ENCODE measurements around the gene PER2.

PER2 gene

DNA sequence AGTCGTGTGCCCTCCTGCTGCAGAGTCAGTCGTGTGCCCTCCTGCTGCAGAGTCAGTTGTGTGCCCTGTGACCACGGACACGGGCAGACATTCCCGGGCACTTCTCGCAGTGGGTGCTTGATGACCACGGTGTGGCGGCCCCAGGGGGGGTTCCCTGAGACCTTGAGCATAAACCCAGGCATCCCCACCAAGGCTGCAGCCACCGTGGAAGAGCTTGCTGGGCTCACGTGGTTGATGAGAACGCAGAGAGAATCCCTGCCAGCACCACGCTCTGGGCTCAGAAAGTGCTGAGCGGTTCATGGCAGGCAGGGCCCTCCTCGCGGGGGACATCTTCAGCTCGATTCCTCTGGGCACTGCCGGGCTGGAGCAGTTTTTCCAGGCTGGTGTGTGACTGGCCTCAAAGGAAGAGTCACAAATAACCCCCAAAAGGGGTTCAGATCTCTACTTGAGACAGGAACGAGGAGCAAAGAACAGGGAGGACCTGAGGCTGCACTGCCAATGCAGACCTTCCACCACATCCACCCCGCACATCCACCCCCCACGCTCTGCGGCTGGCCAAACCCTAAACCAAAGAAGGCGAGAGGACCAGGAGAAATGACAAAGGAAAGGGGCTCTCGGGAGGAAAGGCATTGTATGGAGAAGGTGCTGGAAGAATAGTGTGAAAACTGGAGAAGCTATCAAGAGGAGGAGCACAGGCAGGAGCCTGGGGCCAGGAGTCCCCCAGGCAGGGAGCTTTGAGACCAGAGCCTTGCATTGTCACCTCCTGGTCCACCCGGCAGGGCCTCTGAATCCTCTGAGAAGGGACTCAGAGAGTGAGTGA lies 8.4 kb upstream of the PER2 start:
- Histone ChIP-seq H3K27ac (replicated peaks) (no peak overlapping the region), H3K27me3 (ENCODE audit: insufficient read depth, poor library complexity, severe bottlenecking) (no peaks in the 10 kb centered on the region), H3K4me3 (replicated peaks; ENCODE audit: insufficient read depth, low read length) (no peak overlapping the region)
- TF ChIP-seq, protein P1, sequence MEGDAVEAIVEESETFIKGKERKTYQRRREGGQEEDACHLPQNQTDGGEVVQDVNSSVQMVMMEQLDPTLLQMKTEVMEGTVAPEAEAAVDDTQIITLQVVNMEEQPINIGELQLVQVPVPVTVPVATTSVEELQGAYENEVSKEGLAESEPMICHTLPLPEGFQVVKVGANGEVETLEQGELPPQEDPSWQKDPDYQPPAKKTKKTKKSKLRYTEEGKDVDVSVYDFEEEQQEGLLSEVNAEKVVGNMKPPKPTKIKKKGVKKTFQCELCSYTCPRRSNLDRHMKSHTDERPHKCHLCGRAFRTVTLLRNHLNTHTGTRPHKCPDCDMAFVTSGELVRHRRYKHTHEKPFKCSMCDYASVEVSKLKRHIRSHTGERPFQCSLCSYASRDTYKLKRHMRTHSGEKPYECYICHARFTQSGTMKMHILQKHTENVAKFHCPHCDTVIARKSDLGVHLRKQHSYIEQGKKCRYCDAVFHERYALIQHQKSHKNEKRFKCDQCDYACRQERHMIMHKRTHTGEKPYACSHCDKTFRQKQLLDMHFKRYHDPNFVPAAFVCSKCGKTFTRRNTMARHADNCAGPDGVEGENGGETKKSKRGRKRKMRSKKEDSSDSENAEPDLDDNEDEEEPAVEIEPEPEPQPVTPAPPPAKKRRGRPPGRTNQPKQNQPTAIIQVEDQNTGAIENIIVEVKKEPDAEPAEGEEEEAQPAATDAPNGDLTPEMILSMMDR (IDR thresholded peaks at IDR 0.05; ENCODE audit: insufficient read depth, low read length), result no peak
- TF ChIP-seq GABPA (IDR thresholded peaks at IDR 0.05; ENCODE audit: low read depth), result no peak
- TF ChIP-seq SPI1 (IDR thresholded peaks at IDR 0.05; ENCODE audit: borderline replicate concordance, low read depth), result no peak
- TF ChIP-seq, protein P2, sequence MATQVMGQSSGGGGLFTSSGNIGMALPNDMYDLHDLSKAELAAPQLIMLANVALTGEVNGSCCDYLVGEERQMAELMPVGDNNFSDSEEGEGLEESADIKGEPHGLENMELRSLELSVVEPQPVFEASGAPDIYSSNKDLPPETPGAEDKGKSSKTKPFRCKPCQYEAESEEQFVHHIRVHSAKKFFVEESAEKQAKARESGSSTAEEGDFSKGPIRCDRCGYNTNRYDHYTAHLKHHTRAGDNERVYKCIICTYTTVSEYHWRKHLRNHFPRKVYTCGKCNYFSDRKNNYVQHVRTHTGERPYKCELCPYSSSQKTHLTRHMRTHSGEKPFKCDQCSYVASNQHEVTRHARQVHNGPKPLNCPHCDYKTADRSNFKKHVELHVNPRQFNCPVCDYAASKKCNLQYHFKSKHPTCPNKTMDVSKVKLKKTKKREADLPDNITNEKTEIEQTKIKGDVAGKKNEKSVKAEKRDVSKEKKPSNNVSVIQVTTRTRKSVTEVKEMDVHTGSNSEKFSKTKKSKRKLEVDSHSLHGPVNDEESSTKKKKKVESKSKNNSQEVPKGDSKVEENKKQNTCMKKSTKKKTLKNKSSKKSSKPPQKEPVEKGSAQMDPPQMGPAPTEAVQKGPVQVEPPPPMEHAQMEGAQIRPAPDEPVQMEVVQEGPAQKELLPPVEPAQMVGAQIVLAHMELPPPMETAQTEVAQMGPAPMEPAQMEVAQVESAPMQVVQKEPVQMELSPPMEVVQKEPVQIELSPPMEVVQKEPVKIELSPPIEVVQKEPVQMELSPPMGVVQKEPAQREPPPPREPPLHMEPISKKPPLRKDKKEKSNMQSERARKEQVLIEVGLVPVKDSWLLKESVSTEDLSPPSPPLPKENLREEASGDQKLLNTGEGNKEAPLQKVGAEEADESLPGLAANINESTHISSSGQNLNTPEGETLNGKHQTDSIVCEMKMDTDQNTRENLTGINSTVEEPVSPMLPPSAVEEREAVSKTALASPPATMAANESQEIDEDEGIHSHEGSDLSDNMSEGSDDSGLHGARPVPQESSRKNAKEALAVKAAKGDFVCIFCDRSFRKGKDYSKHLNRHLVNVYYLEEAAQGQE (IDR thresholded peaks at IDR 0.05; ENCODE audit: insufficient replicate concordance, low read depth), result no peak
- no peak for TF ChIP-seq POLR2AphosphoS5 (IDR thresholded peaks at IDR 0.05; ENCODE audit: low read depth)
- DNase-seq (ENCODE audit: low read depth in 1 of 2, low spot score in 1 of 2), result no peak

DNA sequence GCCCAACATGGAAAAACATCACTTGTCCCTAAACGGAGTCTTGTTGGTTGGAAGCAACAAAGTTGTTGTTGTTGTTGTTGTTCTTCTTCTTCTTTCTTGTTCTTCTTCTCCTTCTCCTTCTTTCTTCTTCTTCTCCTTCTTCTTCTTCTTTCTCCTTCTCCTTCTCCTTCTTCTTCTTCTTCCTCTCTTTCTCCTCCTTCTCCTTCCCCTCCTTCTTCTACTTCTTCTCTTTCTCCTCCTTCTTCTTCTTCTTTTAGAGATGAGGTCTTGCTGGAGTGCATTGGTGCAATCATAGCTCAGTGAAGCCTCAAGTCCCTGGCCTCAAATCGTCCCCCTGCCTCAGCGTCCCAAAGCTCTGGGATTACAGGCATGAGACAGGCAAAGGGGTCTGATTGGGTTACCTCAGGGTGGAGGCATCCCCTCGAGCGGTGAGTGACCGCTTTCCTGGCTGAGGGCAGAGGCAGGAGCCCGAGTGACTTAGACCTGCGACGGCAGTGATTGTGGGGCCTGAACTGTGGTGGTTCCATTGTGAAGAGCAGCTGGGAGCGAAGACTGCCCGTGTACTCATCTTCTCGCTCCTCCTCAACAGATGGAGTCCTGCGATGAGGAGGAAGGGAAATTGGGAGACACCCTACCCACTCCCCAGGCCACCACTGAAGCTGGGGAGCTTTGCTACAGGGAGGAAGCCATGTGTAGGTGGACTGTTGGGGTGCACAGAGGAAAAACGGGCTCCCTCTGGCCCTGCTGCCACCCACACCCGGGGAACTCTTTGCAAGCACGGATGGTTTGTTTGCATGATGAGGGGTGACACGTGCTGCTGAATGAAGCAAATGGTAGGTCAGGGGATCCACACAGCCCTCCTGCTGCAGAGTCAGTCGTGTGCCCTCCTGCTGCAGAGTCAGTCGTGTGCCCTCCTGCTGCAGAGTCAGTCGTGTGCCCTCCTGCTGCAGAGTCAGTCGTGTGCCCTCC lies 7.0 kb upstream of the PER2 start:
- H3K27ac ChIP-seq (replicated peaks), result no peak overlapping the region
- H3K27me3 ChIP-seq (ENCODE audit: insufficient read depth, poor library complexity, severe bottlenecking), result no peaks in the 10 kb centered on the region
- no peak overlapping the region for H3K4me3 ChIP-seq (replicated peaks; ENCODE audit: insufficient read depth, low read length)
- no peak for DNase-seq (ENCODE audit: low read depth in 1 of 2, low spot score in 1 of 2)
- TF ChIP-seq POLR2AphosphoS5 (IDR thresholded peaks at IDR 0.05; ENCODE audit: low read depth), result no peak
- no peak for TF ChIP-seq GABPA (IDR thresholded peaks at IDR 0.05; ENCODE audit: low read depth)
- TF ChIP-seq, protein P1 (IDR thresholded peaks at IDR 0.05; ENCODE audit: insufficient read depth, low read length), result no peak
- TF ChIP-seq, protein P2 (IDR thresholded peaks at IDR 0.05; ENCODE audit: insufficient replicate concordance, low read depth), result no peak
- no peak for TF ChIP-seq SPI1 (IDR thresholded peaks at IDR 0.05; ENCODE audit: borderline replicate concordance, low read depth)

DNA sequence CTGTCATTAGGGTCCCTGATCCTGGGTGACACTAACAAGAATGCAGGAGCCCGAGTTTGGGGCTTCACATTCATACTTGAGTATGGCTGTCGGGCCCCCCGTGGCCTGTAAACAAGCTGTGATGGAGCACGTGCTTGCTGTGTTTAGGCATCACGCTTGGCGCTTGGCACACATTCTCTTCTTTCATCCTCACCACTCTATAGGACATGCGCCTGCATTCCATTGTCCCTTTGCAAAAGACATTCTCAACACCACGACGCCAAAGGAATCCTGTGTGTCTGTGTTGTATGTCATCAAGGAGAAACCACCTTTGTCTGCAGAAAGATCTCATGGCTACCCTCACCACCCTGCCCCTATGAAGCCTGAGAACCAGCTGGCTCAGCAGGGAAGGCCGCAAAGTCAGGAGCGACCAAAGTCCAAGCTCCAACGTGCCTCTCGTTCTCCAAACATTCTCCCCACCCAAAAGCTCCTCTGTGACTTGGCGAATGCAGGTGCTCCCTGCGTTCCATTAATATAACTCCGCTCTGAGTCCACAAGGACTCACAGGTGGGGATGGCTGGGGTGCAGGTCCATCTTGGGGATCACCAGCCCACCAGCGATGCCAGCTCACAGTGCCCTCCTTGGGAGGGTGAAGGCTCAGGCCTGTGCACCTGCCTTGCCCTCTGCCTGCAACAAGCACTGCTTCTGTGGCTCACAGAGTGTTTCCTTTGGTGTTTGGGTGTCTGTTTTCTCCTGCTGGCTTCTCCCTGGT lies 6.2 kb upstream of the PER2 start:
- TF ChIP-seq SPI1 (IDR thresholded peaks at IDR 0.05; ENCODE audit: borderline replicate concordance, low read depth) (no peak), GABPA (IDR thresholded peaks at IDR 0.05; ENCODE audit: low read depth) (no peak), POLR2AphosphoS5 (IDR thresholded peaks at IDR 0.05; ENCODE audit: low read depth) (no peak)
- Histone ChIP-seq H3K27ac (replicated peaks) (no peak overlapping the region), H3K27me3 (ENCODE audit: insufficient read depth, poor library complexity, severe bottlenecking) (no peaks in the 10 kb centered on the region), H3K4me3 (replicated peaks; ENCODE audit: insufficient read depth, low read length) (no peak overlapping the region)
- no peak for DNase-seq (ENCODE audit: low read depth in 1 of 2, low spot score in 1 of 2)

All from HL-60 (cell line).